Immature natural killer cell (primary cell): ENCODE measurements around the gene MRPS2. TPM values are rescaled to one million over a fixed set of nuclear protein-coding genes. Genes with fewer than 3 reads are reported as not detected.
A peak's percentile ranks its signal among the peaks of the same experiment; 100 is the strongest.
"Not testable (repeated sequence)": the region's sequence is repeated elsewhere in the genome, so short reads cannot be mapped to it uniquely, and the experiment has no call there.

ENCODE experiments used
- DNase-seq, 3 donors: peaks; one replicate each; pipeline ENCODE4 v3.0.0; 2022; ENCODE audit warnings: mixed read lengths in 1 of 3
- H3K27ac Mint-ChIP-seq, 6 donors: one replicate each; pipeline ENCODE4 v1.8.0; 2020; ENCODE audit warnings: mixed read lengths in 6 of 6, mild to moderate bottlenecking in 5 of 6, inconsistent platforms in 4 of 6, moderate library complexity in 3 of 6
- H3K27me3 Mint-ChIP-seq, 3 donors: one replicate each; pipeline ENCODE4 v1.8.0; 2020 to 2021; ENCODE audit warnings: low read depth in 3 of 3, mild to moderate bottlenecking in 3 of 3, mixed read lengths in 3 of 3, moderate library complexity in 3 of 3, inconsistent platforms in 1 of 3
- H3K36me3 Mint-ChIP-seq, 3 donors: one replicate each; pipeline ENCODE4 v1.8.0; 2020; ENCODE audit warnings: mixed read lengths in 3 of 3, inconsistent platforms in 2 of 3, mild to moderate bottlenecking in 2 of 3
- H3K4me1 Mint-ChIP-seq, 2 donors: one replicate each; pipeline ENCODE4 v1.8.0; 2020; ENCODE audit warnings: inconsistent platforms in 2 of 2, mild to moderate bottlenecking in 2 of 2, mixed read lengths in 2 of 2, moderate library complexity in 1 of 2
- H3K4me3 Mint-ChIP-seq, 5 donors: one replicate each; pipeline ENCODE4 v1.8.0; 2020; ENCODE audit warnings: mild to moderate bottlenecking in 5 of 5, mixed read lengths in 5 of 5, inconsistent platforms in 3 of 5, moderate library complexity in 3 of 5
- H3K9me3 Mint-ChIP-seq, 6 donors: one replicate each; pipeline ENCODE4 v1.8.0; 2020; ENCODE audit warnings: mild to moderate bottlenecking in 6 of 6, mixed read lengths in 6 of 6, inconsistent platforms in 4 of 6, moderate library complexity in 3 of 6
- polyA plus RNA-seq, 3 donors: library from polyadenylated mRNA; unstranded; fragments of 300-500 nt; fragmentation: Illumina TruSeq; gene quantifications; one replicate each; pipeline ENCODE4 v1.2.3, GENCODE V29; 2021

Gene MRPS2
- polyA plus RNA-seq = 10 to 100 TPM; 28.6 to 53.4 (median 32.9) TPM

DNA sequence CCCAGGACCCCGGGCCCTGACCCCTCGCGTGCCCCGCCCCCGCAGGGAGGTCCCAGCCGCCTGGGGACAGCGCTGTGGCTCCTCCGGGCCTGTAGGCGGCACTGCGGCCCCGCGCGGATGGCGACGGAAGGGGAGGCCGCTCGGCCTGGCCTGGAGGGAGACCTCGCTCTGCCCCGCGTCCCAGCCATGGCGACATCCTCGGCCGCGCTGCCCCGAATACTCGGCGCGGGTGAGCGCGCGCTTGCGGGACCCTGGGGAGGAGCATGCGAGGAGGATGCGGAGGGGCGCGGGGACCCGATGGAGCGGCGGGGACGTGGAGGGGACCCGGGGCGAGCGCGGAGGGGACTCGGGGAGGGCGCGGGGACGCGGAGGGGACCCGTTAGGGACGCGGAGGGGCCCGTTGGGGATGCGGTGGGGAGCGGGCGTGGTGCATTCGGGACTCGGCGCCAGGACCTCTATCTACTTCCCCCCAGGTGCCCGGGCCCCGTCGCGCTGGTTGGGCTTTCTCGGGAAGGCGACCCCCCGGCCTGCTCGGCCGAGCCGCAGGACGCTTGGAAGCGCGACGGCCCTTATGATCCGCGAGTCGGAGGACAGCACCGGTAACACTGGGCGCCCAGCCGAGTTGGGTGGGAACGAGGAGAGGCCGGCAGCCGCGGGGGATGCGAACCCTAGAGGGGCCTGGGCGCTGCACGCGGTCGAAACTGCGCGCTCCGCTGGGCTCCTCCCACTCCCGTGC lies at the start of gene MRPS2:
MRPS2 (plus strand) TSS at position 158 of the 736 bp plus-strand sequence; CDS start at position 187, 29 bp downstream.
- peaks cover 0 to 6% (median 2%) of the 10 kb centered on the region in 3 donors for H3K27me3 Mint-ChIP-seq
- H3K9me3 Mint-ChIP-seq = no peaks in the 10 kb centered on the region
- peak within 1 kb of the TSS; percentile 84 to 94 (median 86) for H3K4me3 Mint-ChIP-seq
- peaks cover 0 to 4% (median 0%) of the 10 kb centered on the region in 3 donors for H3K36me3 Mint-ChIP-seq
- DNase-seq = peak; percentile 82 to 85 (median 84)
- H3K27ac Mint-ChIP-seq = peak within 1 kb of the TSS in 5 of 6 donors; percentile 63 to 91 (median 75)
- peaks cover 20 to 25% of the 10 kb centered on the region in 2 donors for H3K4me1 Mint-ChIP-seq

- Mint-ChIP-seq H3K4me1 (no peaks in the 10 kb centered on the region), H3K36me3 (no peaks in the 10 kb centered on the region), H3K27me3 (peaks cover 1 to 8% (median 2%) of the 10 kb centered on the region in 3 donors), H3K9me3 (no peaks in the 10 kb centered on the region), H3K27ac (no peak overlapping the region), H3K4me3 (no peak overlapping the region)
- DNase-seq = no peak
These were observed 49.5 kb upstream of the MRPS2 start for GRCh38 chr9:135450956-135451355.

- not testable (repeated sequence) for DNase-seq, H3K4me3 Mint-ChIP-seq, H3K4me1 Mint-ChIP-seq, H3K27ac Mint-ChIP-seq, H3K27me3 Mint-ChIP-seq, H3K36me3 Mint-ChIP-seq, H3K9me3 Mint-ChIP-seq
These were observed 48.6 kb upstream of the MRPS2 start for GRCh38 chr9:135451909-135452308.

DNA sequence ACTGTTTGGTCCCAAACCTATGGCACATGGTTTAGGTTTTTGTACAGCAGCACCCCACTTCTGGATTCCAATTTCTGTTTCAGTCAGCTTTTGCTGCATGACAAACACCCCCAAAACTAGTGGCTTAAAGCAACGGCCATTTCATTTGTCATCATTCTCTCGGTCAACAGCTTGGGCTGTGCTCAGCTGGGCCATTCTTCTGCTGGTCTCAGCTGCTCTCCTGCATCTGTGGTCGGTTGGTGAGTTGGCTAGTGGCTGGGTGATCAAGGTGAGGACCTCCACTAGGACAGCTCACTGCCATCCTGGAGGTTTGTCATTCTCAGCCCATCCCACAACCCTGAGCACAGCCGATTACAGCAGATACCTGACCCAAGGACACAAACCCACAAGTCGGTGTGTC lies 45.7 kb upstream of the MRPS2 start:
- no peak overlapping the region for H3K4me3 Mint-ChIP-seq
- no peaks in the 10 kb centered on the region for H3K36me3 Mint-ChIP-seq
- no peaks in the 10 kb centered on the region for H3K9me3 Mint-ChIP-seq
- H3K27ac Mint-ChIP-seq = no peak overlapping the region
- DNase-seq = no peak
- H3K27me3 Mint-ChIP-seq = peaks cover 0 to 7% (median 5%) of the 10 kb centered on the region in 3 donors
- H3K4me1 Mint-ChIP-seq = no peaks in the 10 kb centered on the region

DNA sequence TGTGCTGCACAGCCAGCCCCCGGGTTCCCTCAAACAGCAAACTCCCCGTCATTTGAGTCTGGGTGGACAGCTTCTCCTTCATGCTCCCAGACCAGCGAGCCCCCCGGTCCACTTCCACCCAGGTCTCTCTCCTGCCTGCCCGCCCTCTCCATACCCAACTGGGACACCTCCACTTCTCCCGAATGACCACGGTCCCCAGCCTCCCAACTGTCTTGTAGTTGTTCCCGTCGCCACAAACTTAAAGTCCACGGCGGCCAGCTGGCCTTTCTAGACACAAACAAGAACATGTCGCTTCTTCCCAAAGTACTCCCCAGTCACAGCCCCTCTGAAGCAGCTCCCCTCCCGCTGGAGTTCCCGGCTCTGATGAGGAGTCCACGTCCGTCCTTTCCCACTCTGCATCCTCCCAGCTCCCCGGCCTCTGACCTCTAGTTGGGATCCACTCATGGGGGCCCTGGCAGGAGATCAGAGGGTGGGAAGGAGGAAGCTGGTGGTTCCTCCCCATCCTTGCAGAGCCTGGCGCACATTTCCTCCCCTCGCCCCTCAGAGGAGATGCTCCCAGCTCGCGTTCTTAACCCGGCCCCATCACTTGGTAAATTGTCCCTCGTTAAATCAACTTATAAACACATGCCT lies 45.0 kb upstream of the MRPS2 start:
- Mint-ChIP-seq H3K27ac (no peak overlapping the region), H3K27me3 (peaks cover 2 to 7% (median 5%) of the 10 kb centered on the region in 3 donors), H3K4me3 (no peak overlapping the region), H3K4me1 (no peaks in the 10 kb centered on the region), H3K9me3 (no peaks in the 10 kb centered on the region), H3K36me3 (no peaks in the 10 kb centered on the region)
- no peak for DNase-seq

DNA sequence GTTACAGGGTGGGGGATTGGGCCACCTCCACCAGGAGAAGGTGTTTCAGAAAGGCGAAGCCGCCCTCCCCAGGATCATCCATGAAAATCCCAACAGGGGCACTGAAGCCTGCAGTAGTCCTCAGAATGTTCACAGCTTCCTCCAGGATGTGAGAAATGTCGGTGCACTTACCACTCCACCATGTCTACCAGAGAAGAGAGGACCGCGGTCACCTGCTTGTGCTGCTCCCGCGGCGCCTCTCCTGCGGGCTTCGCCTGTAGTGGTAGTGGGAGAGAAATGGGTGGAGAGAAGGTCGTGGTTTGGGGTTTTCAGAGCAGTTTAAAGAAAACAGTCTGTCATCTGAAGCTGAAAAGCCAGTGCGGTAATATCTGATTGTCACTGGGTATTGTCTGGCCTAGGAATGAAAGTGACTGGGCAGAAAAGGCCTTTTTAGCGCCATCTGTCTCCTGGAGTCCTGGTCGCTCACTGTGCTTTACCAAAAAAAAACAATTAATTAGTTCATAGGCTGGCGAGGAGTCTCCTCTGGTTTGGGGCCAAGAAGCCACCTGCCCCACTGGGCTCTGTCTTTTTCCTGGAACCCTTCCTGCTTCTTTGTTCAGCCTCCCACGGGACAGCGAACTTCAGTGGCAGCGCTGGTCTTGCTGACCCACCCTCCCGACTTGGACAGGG lies 43.9 kb upstream of the MRPS2 start:
- no peak for DNase-seq
- peaks cover 2 to 7% (median 5%) of the 10 kb centered on the region in 3 donors for H3K27me3 Mint-ChIP-seq
- H3K27ac Mint-ChIP-seq = no peak overlapping the region
- no peaks in the 10 kb centered on the region for H3K9me3 Mint-ChIP-seq
- no peaks in the 10 kb centered on the region for H3K4me1 Mint-ChIP-seq
- H3K4me3 Mint-ChIP-seq = no peak overlapping the region
- H3K36me3 Mint-ChIP-seq = no peaks in the 10 kb centered on the region

DNA sequence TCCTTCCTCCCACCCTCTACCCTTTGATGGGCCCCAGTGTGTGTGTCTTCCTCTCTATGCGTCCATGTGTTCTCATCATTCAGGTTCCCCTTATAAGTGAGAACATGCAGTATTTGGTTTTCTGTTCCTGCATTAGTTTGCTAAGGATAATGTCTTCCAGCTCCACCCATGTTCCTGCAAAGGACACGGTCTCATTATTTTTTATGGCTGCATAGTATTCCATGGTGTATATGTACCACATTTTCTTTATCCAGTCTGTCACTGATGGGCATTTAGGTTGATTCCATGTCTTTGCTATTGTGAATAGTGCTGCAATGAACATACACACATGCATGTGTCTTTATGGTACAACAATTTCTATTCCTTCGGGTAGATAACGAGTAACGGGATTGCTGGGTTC lies 42.0 kb upstream of the MRPS2 start:
- not testable (repeated sequence) for H3K36me3 Mint-ChIP-seq, H3K4me1 Mint-ChIP-seq, DNase-seq, H3K27ac Mint-ChIP-seq, H3K27me3 Mint-ChIP-seq, H3K9me3 Mint-ChIP-seq, H3K4me3 Mint-ChIP-seq

GRCh38 chr9:135461936-135462335 lies 38.5 kb upstream of the MRPS2 start:
- H3K9me3 Mint-ChIP-seq = no peaks in the 10 kb centered on the region
- H3K27ac Mint-ChIP-seq = no peak overlapping the region
- DNase-seq = no peak
- H3K36me3 Mint-ChIP-seq = no peaks in the 10 kb centered on the region
- H3K4me3 Mint-ChIP-seq = no peak overlapping the region
- peaks cover 1 to 5% (median 2%) of the 10 kb centered on the region in 3 donors for H3K27me3 Mint-ChIP-seq
- H3K4me1 Mint-ChIP-seq = no peaks in the 10 kb centered on the region

GRCh38 chr9:135463140-135463539 lies 37.3 kb upstream of the MRPS2 start:
- DNase-seq = no peak
- Mint-ChIP-seq H3K36me3 (no peaks in the 10 kb centered on the region), H3K4me3 (no peak overlapping the region), H3K27me3 (peaks cover 2 to 6% (median 3%) of the 10 kb centered on the region in 3 donors), H3K9me3 (no peaks in the 10 kb centered on the region), H3K4me1 (no peaks in the 10 kb centered on the region), H3K27ac (no peak overlapping the region)

DNA sequence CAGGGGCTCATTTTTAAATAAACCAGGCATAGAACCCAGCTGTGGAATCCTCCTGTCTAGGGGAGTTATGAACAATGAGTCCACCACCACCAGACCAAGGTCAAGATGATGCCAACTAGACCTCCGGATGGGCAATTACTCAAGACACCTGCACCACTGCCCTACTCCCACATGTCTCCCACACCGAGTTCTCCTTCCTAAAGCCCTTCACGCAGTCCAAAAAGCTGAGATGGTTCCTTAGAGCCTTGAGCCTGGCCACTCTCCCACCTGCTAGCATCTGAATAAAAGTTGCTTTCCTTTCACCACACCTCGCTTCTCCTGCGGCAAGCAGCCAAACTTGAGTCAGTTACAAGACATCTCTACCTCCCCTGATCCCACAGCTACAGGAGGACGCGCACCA lies 36.3 kb upstream of the MRPS2 start:
- no peak overlapping the region for H3K4me3 Mint-ChIP-seq
- DNase-seq = no peak
- no peak overlapping the region for H3K27ac Mint-ChIP-seq
- peaks cover 2 to 4% of the 10 kb centered on the region in 2 donors for H3K4me1 Mint-ChIP-seq
- H3K9me3 Mint-ChIP-seq = no peaks in the 10 kb centered on the region
- H3K27me3 Mint-ChIP-seq = peaks cover 3 to 6% (median 3%) of the 10 kb centered on the region in 3 donors
- no peaks in the 10 kb centered on the region for H3K36me3 Mint-ChIP-seq

- Mint-ChIP-seq H3K9me3 (no peaks in the 10 kb centered on the region), H3K27me3 (peaks cover 3 to 13% (median 4%) of the 10 kb centered on the region in 3 donors), H3K27ac (no peak overlapping the region), H3K4me1 (peaks cover 2 to 4% of the 10 kb centered on the region in 2 donors), H3K36me3 (no peaks in the 10 kb centered on the region), H3K4me3 (peak overlapping the region in 2 of 5 donors; percentile 55 to 57)
- DNase-seq = no peak
These were observed 31.5 kb upstream of the MRPS2 start for GRCh38 chr9:135468854-135469521.

DNA sequence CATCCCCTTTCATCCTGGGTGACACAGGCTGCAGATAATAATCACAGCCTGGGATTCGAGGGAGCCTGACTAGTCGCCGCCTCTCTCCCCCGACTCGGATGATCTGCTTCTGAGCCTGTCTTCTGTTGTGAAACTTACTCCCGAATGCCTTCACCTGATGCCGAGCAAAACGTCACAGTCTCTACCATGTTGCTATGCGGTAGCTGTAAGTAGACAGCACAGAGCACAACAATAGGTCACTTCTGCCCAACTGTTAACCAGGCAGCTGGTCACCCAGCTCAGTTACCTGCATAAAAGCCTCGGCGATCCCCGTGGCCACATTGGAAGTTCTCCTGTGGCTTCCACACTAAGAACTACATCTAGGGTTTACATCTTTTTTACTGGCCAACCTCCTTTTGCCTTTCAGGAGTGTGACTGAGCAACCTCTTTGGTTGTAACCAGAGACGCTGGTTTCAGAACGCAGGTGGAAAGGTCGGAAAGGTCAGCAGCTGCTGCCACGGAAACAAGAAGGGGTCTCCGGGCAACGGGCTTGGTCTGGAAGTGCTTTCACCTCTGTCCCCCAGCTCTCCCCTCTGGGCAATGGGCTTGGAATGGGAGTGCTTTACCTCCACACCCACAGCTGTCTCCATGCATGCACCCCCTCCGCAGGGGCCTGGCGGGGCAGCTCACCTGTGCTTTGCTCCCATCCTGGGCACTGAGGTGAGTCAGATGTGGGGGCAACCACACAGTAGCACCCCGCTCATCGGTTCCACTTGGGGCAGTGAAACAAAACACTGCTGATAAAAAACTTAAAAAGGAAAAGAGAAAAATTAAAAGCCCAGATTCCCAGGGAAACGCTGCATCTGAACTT lies 28.5 kb upstream of the MRPS2 start:
- Mint-ChIP-seq H3K4me1 (peaks cover 2 to 4% of the 10 kb centered on the region in 2 donors), H3K9me3 (no peaks in the 10 kb centered on the region), H3K4me3 (no peak overlapping the region), H3K36me3 (no peaks in the 10 kb centered on the region), H3K27me3 (peaks cover 0 to 17% (median 3%) of the 10 kb centered on the region in 3 donors), H3K27ac (no peak overlapping the region)
- no peak for DNase-seq

GRCh38 chr9:135473972-135474543 lies 26.4 kb upstream of the MRPS2 start:
- Mint-ChIP-seq H3K9me3 (no peaks in the 10 kb centered on the region), H3K4me3 (no peak overlapping the region), H3K4me1 (peaks cover 6 to 11% of the 10 kb centered on the region in 2 donors), H3K27ac (no peak overlapping the region), H3K27me3 (peaks cover 4 to 27% (median 6%) of the 10 kb centered on the region in 3 donors), H3K36me3 (no peaks in the 10 kb centered on the region)
- DNase-seq = no peak
